Measurements from ENCODE around the gene LAMC2. TPM values are rescaled to one million over a fixed set of nuclear protein-coding genes. Genes with fewer than 3 reads are reported as not detected.

The LAMC2 gene
- total RNA-seq, 2 experiments from 2014 or later: not detected

DNA sequence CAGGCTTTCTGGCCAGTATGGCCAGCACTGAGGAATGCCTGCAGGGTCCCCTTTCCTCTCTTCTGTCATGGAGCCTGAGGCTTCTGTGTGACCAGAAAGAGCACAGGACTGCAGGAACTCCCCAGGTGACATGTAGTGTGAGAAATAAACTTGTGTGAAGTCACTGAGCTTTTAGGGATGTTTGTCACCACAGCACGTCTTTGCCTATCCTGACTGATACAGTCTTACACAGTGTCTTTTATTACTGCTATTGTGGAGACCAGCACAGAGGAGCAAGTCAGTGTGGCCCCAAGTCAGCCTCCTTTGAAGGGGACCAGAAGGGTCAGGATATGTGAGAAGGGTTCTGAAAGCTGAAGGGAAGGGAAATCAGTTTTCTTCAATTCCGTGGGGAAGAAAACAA lies 102.5 kb downstream of the LAMC2 start:
- H3K9me3 Mint-ChIP-seq (ENCODE audit: low read depth): no peaks in the 10 kb centered on the region
- H3K4me3 Mint-ChIP-seq: no peak overlapping the region
- ATAC-seq: no peak
- peaks cover 18% of the 10 kb centered on the region for H3K27me3 Mint-ChIP-seq
- no peaks in the 10 kb centered on the region for H3K36me3 Mint-ChIP-seq
- CTCF ChIA-PET: no interaction called here
- DNase-seq: no peak
- H3K27ac Mint-ChIP-seq: no peak overlapping the region
- no peaks in the 10 kb centered on the region for H3K4me1 Mint-ChIP-seq

DNA sequence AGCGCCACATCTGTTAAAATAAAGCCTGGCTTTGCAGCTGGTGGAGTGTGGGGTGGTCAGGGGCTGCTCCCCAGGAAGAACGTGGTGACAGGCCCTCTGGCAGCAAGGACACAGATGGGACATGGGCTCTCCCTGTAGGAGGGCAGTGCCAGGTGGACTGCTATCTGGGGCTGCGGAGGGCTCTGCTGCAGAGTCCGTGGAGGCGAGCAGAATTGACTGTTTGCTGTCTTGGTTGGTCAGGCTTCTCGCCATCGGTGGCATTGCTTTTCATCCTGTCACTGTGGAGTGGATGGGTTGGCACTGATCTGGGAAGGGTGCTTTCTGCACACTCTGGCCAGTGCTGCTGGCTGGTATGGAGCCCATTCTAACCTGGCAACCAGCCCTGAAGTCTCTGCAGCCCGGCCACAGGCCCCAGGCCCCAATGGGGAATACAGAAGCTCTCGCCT lies 103.0 kb downstream of the LAMC2 start:
- no peaks in the 10 kb centered on the region for H3K9me3 Mint-ChIP-seq (ENCODE audit: low read depth)
- no peak for DNase-seq
- CTCF ChIA-PET: no interaction called here

DNA sequence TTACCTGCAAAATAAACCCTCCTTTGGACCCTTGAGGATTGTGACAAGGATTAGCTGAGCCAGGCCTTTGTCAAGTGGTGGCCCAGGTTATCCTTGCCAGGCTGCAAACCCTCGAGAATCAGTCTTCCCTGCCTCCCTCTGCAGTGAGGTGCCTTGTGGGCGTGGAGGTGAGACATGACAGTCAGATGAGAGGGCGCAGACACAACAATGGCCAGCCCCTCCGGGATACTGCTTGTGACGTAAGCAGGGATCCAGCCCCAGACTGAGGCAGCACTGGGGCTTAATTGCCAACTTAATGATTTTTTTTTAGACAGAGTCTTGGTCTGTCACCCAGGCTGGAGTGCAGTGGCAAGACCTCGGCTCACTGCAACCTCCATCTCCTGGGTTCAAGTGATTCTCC lies 104.6 kb downstream of the LAMC2 start:
- H3K9me3 Mint-ChIP-seq (ENCODE audit: low read depth): no peaks in the 10 kb centered on the region
- no peaks in the 10 kb centered on the region for H3K36me3 Mint-ChIP-seq
- H3K27me3 Mint-ChIP-seq: peaks cover 4% of the 10 kb centered on the region
- CTCF ChIA-PET: no interaction called here
- no peak overlapping the region for H3K4me3 Mint-ChIP-seq
- H3K4me1 Mint-ChIP-seq: no peaks in the 10 kb centered on the region
- no peak overlapping the region for H3K27ac Mint-ChIP-seq
- DNase-seq (no peak), ATAC-seq (no peak)

More for the DNA sequence above, 103.0 kb downstream of the LAMC2 start:
- Mint-ChIP-seq H3K36me3 (no peaks in the 10 kb centered on the region), H3K27me3 (peaks cover 15% of the 10 kb centered on the region), H3K4me3 (no peak overlapping the region), H3K4me1 (no peaks in the 10 kb centered on the region), H3K27ac (no peak overlapping the region)
- no peak for ATAC-seq

DNA sequence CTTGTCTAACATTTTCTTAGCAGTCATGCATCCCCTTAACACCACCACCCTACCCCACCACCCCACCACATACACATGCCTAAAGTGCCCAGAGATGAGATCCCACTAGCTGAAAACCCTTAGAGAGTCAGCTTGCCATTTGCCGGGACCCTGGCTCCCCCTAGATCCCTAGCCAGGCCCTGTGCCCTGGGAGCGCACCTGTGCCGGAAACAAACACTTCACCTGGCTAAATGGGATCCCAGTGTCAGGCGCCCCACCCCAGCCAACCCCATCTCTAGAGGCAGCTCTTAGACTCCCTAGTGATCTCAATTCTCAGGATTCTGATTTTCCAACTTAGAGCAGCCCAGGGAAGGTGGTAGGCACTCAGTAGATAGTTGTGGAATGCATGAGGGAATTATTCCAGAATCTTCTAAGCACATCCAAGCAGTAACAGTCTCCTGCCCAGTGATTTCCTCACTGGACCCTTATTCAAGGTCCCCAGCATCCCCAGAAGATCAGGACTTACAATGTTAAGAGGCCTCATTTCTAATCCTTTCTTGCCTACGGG lies 105.2 kb downstream of the LAMC2 start:
- DNase-seq (no peak), ATAC-seq (no peak)
- Mint-ChIP-seq H3K4me3 (no peak overlapping the region), H3K27me3 (peaks cover 4% of the 10 kb centered on the region), H3K27ac (no peak overlapping the region), H3K4me1 (no peaks in the 10 kb centered on the region), H3K9me3 (ENCODE audit: low read depth) (no peaks in the 10 kb centered on the region), H3K36me3 (no peaks in the 10 kb centered on the region)
- CTCF ChIA-PET: no interaction called here

DNA sequence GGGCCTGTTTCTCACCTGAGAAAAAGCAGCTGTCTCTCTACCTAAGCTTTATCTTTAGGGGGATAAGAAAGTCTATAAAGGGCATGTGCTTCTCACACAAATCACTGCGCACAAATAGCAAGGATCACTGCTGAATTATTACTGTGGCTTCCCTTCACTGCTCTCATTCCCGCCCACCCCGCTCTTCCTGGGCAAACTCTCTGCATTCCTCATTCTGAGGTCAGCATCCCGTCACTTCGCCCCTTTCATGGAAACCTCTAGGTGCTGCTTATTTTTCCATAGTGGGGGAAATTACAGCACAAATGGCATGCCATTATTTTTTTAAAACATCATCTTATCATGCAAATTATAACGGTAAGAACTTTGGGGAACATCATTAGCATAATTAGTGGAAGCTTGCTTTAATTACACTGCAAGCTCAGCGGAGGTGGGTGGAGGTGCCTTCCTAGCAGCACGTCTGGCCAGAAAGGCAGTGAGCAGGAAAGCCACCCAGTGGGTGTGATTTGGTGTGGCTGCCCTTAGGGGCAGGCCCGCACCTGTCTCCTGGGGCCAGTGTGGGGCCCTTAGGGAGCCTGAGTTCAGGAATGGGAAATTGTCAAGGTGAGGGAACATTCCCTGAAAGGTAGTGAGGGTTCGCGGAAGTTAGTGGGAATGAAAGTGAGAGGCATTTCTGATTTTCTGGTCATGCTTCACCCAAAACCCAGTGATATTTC lies 105.9 kb downstream of the LAMC2 start:
- Mint-ChIP-seq H3K4me3 (no peak overlapping the region), H3K36me3 (no peaks in the 10 kb centered on the region), H3K4me1 (no peaks in the 10 kb centered on the region), H3K27me3 (no peaks in the 10 kb centered on the region), H3K9me3 (ENCODE audit: low read depth) (no peaks in the 10 kb centered on the region), H3K27ac (no peak overlapping the region)
- DNase-seq: no peak
- CTCF ChIA-PET: no interaction called here
- no peak for ATAC-seq

DNA sequence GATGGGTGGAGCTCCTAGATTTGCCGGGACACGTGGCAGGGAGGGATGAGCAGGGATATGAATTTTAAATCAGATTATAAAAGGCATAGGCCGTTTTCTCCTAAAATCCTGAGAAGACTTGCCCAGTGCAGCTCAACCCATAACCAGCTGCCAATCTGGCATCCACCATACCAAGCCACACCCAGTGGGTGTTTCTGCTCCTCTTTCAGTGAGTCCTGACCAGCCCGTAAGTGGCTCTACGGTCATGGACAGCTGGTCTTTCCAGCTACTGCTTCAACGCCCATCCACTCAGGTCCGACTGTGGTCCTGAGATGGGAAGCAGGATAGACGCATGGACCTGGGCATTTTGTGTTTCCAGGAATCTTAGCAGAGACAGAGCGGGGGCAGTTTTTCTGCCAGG lies 107.2 kb downstream of the LAMC2 start:
- Mint-ChIP-seq H3K36me3 (no peaks in the 10 kb centered on the region), H3K4me1 (no peaks in the 10 kb centered on the region), H3K4me3 (no peak overlapping the region), H3K27me3 (peaks cover 5% of the 10 kb centered on the region), H3K27ac (no peak overlapping the region), H3K9me3 (ENCODE audit: low read depth) (no peaks in the 10 kb centered on the region)
- ATAC-seq: no peak
- CTCF ChIA-PET: no interaction called here
- DNase-seq: no peak

DNA sequence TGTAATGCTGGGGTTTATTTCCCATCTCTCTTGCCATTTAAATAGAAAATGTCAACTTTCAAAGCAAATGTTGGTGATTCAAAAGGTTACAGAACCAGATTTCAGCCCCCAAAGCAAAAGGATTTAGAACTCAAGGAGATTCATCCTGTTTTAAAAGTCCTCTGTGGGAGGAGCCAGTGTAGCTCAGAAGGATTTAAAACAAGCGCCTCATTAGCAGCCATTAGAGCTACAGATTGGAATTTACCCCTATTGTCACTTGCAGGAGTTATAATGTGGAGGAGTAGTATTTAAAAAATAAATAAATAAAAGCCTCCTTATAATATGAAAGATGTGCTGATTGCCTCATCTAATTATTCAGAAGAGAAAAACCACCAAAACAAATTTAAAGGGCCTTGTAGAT lies 107.8 kb downstream of the LAMC2 start:
- no peak overlapping the region for H3K27ac Mint-ChIP-seq
- DNase-seq: no peak
- H3K4me1 Mint-ChIP-seq: no peaks in the 10 kb centered on the region
- H3K4me3 Mint-ChIP-seq: no peak overlapping the region
- CTCF ChIA-PET: no interaction called here
- no peak for ATAC-seq
- H3K9me3 Mint-ChIP-seq (ENCODE audit: low read depth): no peaks in the 10 kb centered on the region
- no peaks in the 10 kb centered on the region for H3K36me3 Mint-ChIP-seq
- peaks cover 5% of the 10 kb centered on the region for H3K27me3 Mint-ChIP-seq

Other genes with a start within 250 kb of the LAMC2 start
- gene SHCBP1L, start 233.1 kb upstream of the LAMC2 start, total RNA-seq: not detected
- gene LAMC1, start 162.8 kb upstream of the LAMC2 start, total RNA-seq: under 1 TPM in 1 of 2 experiments, not detected in 1; 0.40 TPM
- not detected for gene NMNAT2, start 232.1 kb downstream of the LAMC2 start, total RNA-seq

All from activated CD8-positive, alpha-beta memory T cell treated with anti-CD3 and anti-CD28 coated beads, Interleukin-2, amount 10 ng/mL, durations not matched to agents 7 days and 5 days (primary cell).